Ectodermal cell (in vitro differentiated cells): ENCODE results near the gene IRX5.

ENCODE experiments used
- H3K27ac ChIP-seq: 2 replicates; pipeline ENCODE4 v1.7.0; 2013; ENCODE audit warnings: mild to moderate bottlenecking, low read depth, low read length; ENCODE audit not compliant: insufficient read depth, poor library complexity, severe bottlenecking
- H3K27me3 ChIP-seq: 2 replicates; pipeline ENCODE4 v1.7.0; 2013; ENCODE audit warnings: mild to moderate bottlenecking, low read length; ENCODE audit not compliant: insufficient read depth, control insufficient read depth, poor library complexity, severe bottlenecking
- H3K36me3 ChIP-seq: one replicate; pipeline ENCODE4 v1.7.0; 2013; ENCODE audit warnings: low read length; ENCODE audit not compliant: control insufficient read depth, insufficient read depth
- H3K4me1 ChIP-seq: one replicate; pipeline ENCODE4 v1.7.0; 2013; ENCODE audit warnings: low read length; ENCODE audit not compliant: control insufficient read depth, insufficient read depth
- H3K4me3 ChIP-seq: 2 replicates; pipeline ENCODE4 v1.7.0; 2013; ENCODE audit warnings: low read depth, low read length, control low read depth; ENCODE audit not compliant: insufficient read depth
- H3K9me3 ChIP-seq: 2 replicates; pipeline ENCODE4 v1.7.0; 2013; ENCODE audit warnings: mild to moderate bottlenecking, low read length, moderate library complexity; ENCODE audit not compliant: control insufficient read depth
- WGBS, 2 experiments: methylation state at CpG; one replicate each; pipeline ENCODE4 v1.1.7; 2013; ENCODE audit warnings: missing lambda C conversion rate in 2 of 2; 5-methylcytosine and 5-hydroxymethylcytosine counted together

The IRX5 gene

GRCh38 chr16:54965464-54965863 lies 34.8 kb downstream of the IRX5 start:
- WGBS, 2 experiments = 78 to 85% methylated on average over 1 of the region's 2 CpGs
- no peaks in the 10 kb centered on the region for H3K27me3 ChIP-seq
- H3K27ac ChIP-seq = no peak overlapping the region
- no peak overlapping the region for H3K4me3 ChIP-seq
- H3K4me1 ChIP-seq = no peaks in the 10 kb centered on the region
- no peaks in the 10 kb centered on the region for H3K36me3 ChIP-seq
- H3K9me3 ChIP-seq = no peaks in the 10 kb centered on the region

- Histone ChIP-seq H3K36me3 (no peaks in the 10 kb centered on the region), H3K4me3 (no peak overlapping the region), H3K27ac (no peak overlapping the region), H3K27me3 (no peaks in the 10 kb centered on the region), H3K4me1 (no peaks in the 10 kb centered on the region), H3K9me3 (no peaks in the 10 kb centered on the region)
These were observed 37.3 kb downstream of the IRX5 start for GRCh38 chr16:54968011-54968410.

GRCh38 chr16:54968784-54969183 lies 38.1 kb downstream of the IRX5 start:
- no peak overlapping the region for H3K4me3 ChIP-seq
- 97 to 99% methylated on average over 6 of the region's 6 CpGs for WGBS, 2 experiments
- H3K27ac ChIP-seq = no peak overlapping the region

GRCh38 chr16:54970016-54970415 lies 39.4 kb downstream of the IRX5 start:
- H3K36me3 ChIP-seq = no peaks in the 10 kb centered on the region
- H3K4me3 ChIP-seq = no peak overlapping the region
- H3K9me3 ChIP-seq = no peaks in the 10 kb centered on the region
- no peaks in the 10 kb centered on the region for H3K4me1 ChIP-seq
- no peak overlapping the region for H3K27ac ChIP-seq
- 93 to 97% methylated on average over 5 of the region's 5 CpGs for whole genome bisulfite sequencing, 2 experiments
- no peaks in the 10 kb centered on the region for H3K27me3 ChIP-seq

More at GRCh38 chr16:54968784-54969183, 38.1 kb downstream of the IRX5 start:
- no peaks in the 10 kb centered on the region for H3K9me3 ChIP-seq
- no peaks in the 10 kb centered on the region for H3K27me3 ChIP-seq
- no peaks in the 10 kb centered on the region for H3K36me3 ChIP-seq
- H3K4me1 ChIP-seq = no peaks in the 10 kb centered on the region

- WGBS, 2 experiments = 89 to 90% methylated on average over 5 of the region's 5 CpGs
- H3K4me1 ChIP-seq = no peaks in the 10 kb centered on the region
These were observed 43.7 kb downstream of the IRX5 start for GRCh38 chr16:54974367-54974766.

GRCh38 chr16:54976651-54977200 lies 46.1 kb downstream of the IRX5 start:
- WGBS, 2 experiments = 95 to 97% methylated on average over 12 to 13 of the region's 13 CpGs

More at GRCh38 chr16:54974367-54974766, 43.7 kb downstream of the IRX5 start:
- Histone ChIP-seq H3K36me3 (no peaks in the 10 kb centered on the region), H3K27ac (no peak overlapping the region), H3K4me3 (no peak overlapping the region), H3K27me3 (no peaks in the 10 kb centered on the region), H3K9me3 (no peaks in the 10 kb centered on the region)

GRCh38 chr16:54977211-54977610 lies 46.5 kb downstream of the IRX5 start:
- Histone ChIP-seq H3K4me3 (no peak overlapping the region), H3K27ac (no peak overlapping the region), H3K27me3 (no peaks in the 10 kb centered on the region), H3K4me1 (no peaks in the 10 kb centered on the region), H3K36me3 (no peaks in the 10 kb centered on the region), H3K9me3 (no peaks in the 10 kb centered on the region)
- 87 to 91% methylated on average over 4 of the region's 4 CpGs for WGBS, 2 experiments

More at GRCh38 chr16:54976651-54977200, 46.1 kb downstream of the IRX5 start:
- Histone ChIP-seq H3K4me1 (no peaks in the 10 kb centered on the region), H3K27me3 (no peaks in the 10 kb centered on the region), H3K36me3 (no peaks in the 10 kb centered on the region), H3K27ac (no peak overlapping the region), H3K9me3 (no peaks in the 10 kb centered on the region), H3K4me3 (no peak overlapping the region)

- Histone ChIP-seq H3K4me3 (no peak overlapping the region), H3K36me3 (no peaks in the 10 kb centered on the region), H3K27ac (no peak overlapping the region), H3K4me1 (peaks cover 1% of the 10 kb centered on the region), H3K27me3 (no peaks in the 10 kb centered on the region), H3K9me3 (no peaks in the 10 kb centered on the region)
- WGBS, 2 experiments = 92 to 96% methylated on average over 5 of the region's 5 CpGs
These were observed 50.2 kb downstream of the IRX5 start for GRCh38 chr16:54980821-54981220.
